Ectodermal cell (in vitro differentiated cells): ENCODE measurements around the gene GBF1.
"Not testable (repeated sequence)": the region's sequence is repeated elsewhere in the genome, so short reads cannot be mapped to it uniquely, and the experiment has no call there.

Experiments
- H3K27ac ChIP-seq: 2 replicates; pipeline ENCODE4 v1.7.0; 2013; ENCODE audit warnings: mild to moderate bottlenecking, low read depth, low read length; ENCODE audit not compliant: insufficient read depth, poor library complexity, severe bottlenecking
- H3K27me3 ChIP-seq: 2 replicates; pipeline ENCODE4 v1.7.0; 2013; ENCODE audit warnings: mild to moderate bottlenecking, low read length; ENCODE audit not compliant: insufficient read depth, control insufficient read depth, poor library complexity, severe bottlenecking
- H3K36me3 ChIP-seq: one replicate; pipeline ENCODE4 v1.7.0; 2013; ENCODE audit warnings: low read length; ENCODE audit not compliant: control insufficient read depth, insufficient read depth
- H3K4me1 ChIP-seq: one replicate; pipeline ENCODE4 v1.7.0; 2013; ENCODE audit warnings: low read length; ENCODE audit not compliant: control insufficient read depth, insufficient read depth
- H3K4me3 ChIP-seq: 2 replicates; pipeline ENCODE4 v1.7.0; 2013; ENCODE audit warnings: low read depth, low read length, control low read depth; ENCODE audit not compliant: insufficient read depth
- H3K9me3 ChIP-seq: 2 replicates; pipeline ENCODE4 v1.7.0; 2013; ENCODE audit warnings: mild to moderate bottlenecking, low read length, moderate library complexity; ENCODE audit not compliant: control insufficient read depth
- WGBS, 2 experiments: methylation state at CpG; one replicate each; pipeline ENCODE4 v1.1.7; 2013; ENCODE audit warnings: missing lambda C conversion rate in 2 of 2; 5-methylcytosine and 5-hydroxymethylcytosine counted together

GBF1 gene

GRCh38 chr10:102242118-102242485, 3.2 kb upstream of the GBF1 start:
- Histone ChIP-seq H3K36me3 (no peaks in the 10 kb centered on the region), H3K4me1 (peaks cover 21% of the 10 kb centered on the region), H3K27ac (no peak overlapping the region), H3K27me3 (peaks cover 69% of the 10 kb centered on the region), H3K4me3 (no peak overlapping the region), H3K9me3 (no peaks in the 10 kb centered on the region)
- 40 to 42% methylated on average over 7 of the region's 7 CpGs for WGBS, 2 experiments

- H3K27me3 ChIP-seq = peaks cover 57% of the 10 kb centered on the region
- H3K4me1 ChIP-seq = peaks cover 21% of the 10 kb centered on the region
- H3K27ac ChIP-seq = no peak overlapping the region
- no peaks in the 10 kb centered on the region for H3K9me3 ChIP-seq
- 81 to 98% methylated on average over 2 of the region's 2 CpGs for WGBS, 2 experiments
- H3K36me3 ChIP-seq = no peaks in the 10 kb centered on the region
- H3K4me3 ChIP-seq = no peak overlapping the region
These were observed 2.0 kb upstream of the GBF1 start for GRCh38 chr10:102243309-102243708.

- H3K27me3 ChIP-seq = peaks cover 31% of the 10 kb centered on the region
- H3K4me3 ChIP-seq = peak overlapping the region; percentile 92
- H3K4me1 ChIP-seq = peaks cover 16% of the 10 kb centered on the region
- H3K9me3 ChIP-seq = no peaks in the 10 kb centered on the region
- H3K36me3 ChIP-seq = no peaks in the 10 kb centered on the region
- WGBS, 2 experiments = 4 to 14% methylated on average over 4 of the region's 4 CpGs
- H3K27ac ChIP-seq = peak overlapping the region; percentile 88
These were observed 560 bp downstream of the GBF1 start for GRCh38 chr10:102245932-102246251.

- Histone ChIP-seq H3K9me3 (no peaks in the 10 kb centered on the region), H3K4me3 (peak overlapping the region; percentile 92), H3K4me1 (peaks cover 16% of the 10 kb centered on the region), H3K36me3 (no peaks in the 10 kb centered on the region), H3K27me3 (peaks cover 27% of the 10 kb centered on the region), H3K27ac (no peak overlapping the region)
- WGBS, 2 experiments = 63 to 82% methylated on average over 3 of the region's 3 CpGs
These were observed 929 bp downstream of the GBF1 start for GRCh38 chr10:102246261-102246660.

- H3K4me3 ChIP-seq = no peak overlapping the region
- H3K27ac ChIP-seq = no peak overlapping the region
These were observed 2.4 kb downstream of the GBF1 start for GRCh38 chr10:102247734-102248133.

GRCh38 chr10:102252508-102252907, 7.2 kb downstream of the GBF1 start:
- not testable (repeated sequence) for H3K4me3 ChIP-seq, H3K27ac ChIP-seq, H3K9me3 ChIP-seq, H3K27me3 ChIP-seq, H3K4me1 ChIP-seq, H3K36me3 ChIP-seq
- 93% methylated on average over 3 of the region's 3 CpGs for WGBS, 2 experiments

More at GRCh38 chr10:102247734-102248133, 2.4 kb downstream of the GBF1 start:
- H3K27me3 ChIP-seq = peaks cover 12% of the 10 kb centered on the region
- no peaks in the 10 kb centered on the region for H3K36me3 ChIP-seq
- H3K4me1 ChIP-seq = peaks cover 13% of the 10 kb centered on the region
- no peaks in the 10 kb centered on the region for H3K9me3 ChIP-seq

GRCh38 chr10:102254426-102254825, 9.1 kb downstream of the GBF1 start:
- H3K9me3 ChIP-seq = no peaks in the 10 kb centered on the region
- 88 to 92% methylated on average over 1 of the region's 1 CpG for WGBS, 2 experiments
- no peak overlapping the region for H3K27ac ChIP-seq
- H3K27me3 ChIP-seq = no peaks in the 10 kb centered on the region
- H3K4me1 ChIP-seq = no peaks in the 10 kb centered on the region
- peaks cover 3% of the 10 kb centered on the region for H3K36me3 ChIP-seq
- no peak overlapping the region for H3K4me3 ChIP-seq

GRCh38 chr10:102255404-102255803, 10.1 kb downstream of the GBF1 start:
- Histone ChIP-seq H3K4me1 (no peaks in the 10 kb centered on the region), H3K36me3 (peaks cover 3% of the 10 kb centered on the region), H3K27ac (no peak overlapping the region), H3K27me3 (no peaks in the 10 kb centered on the region), H3K4me3 (no peak overlapping the region), H3K9me3 (no peaks in the 10 kb centered on the region)
- WGBS, 2 experiments = 100% methylated on average over 2 of the region's 2 CpGs

- Histone ChIP-seq H3K27ac (no peak overlapping the region), H3K4me1 (no peaks in the 10 kb centered on the region), H3K9me3 (no peaks in the 10 kb centered on the region), H3K27me3 (no peaks in the 10 kb centered on the region), H3K36me3 (peaks cover 11% of the 10 kb centered on the region), H3K4me3 (no peak overlapping the region)
These were observed 15.9 kb downstream of the GBF1 start for GRCh38 chr10:102261196-102261595.

- Histone ChIP-seq H3K27me3 (no peaks in the 10 kb centered on the region), H3K9me3 (no peaks in the 10 kb centered on the region), H3K36me3 (peaks cover 11% of the 10 kb centered on the region), H3K4me1 (no peaks in the 10 kb centered on the region), H3K27ac (no peak overlapping the region), H3K4me3 (no peak overlapping the region)
- 85 to 88% methylated on average over 6 of the region's 6 CpGs for WGBS, 2 experiments
These were observed 16.5 kb downstream of the GBF1 start for GRCh38 chr10:102261842-102262241.

GRCh38 chr10:102262744-102263370, 17.5 kb downstream of the GBF1 start:
- no peak overlapping the region for H3K27ac ChIP-seq
- no peak overlapping the region for H3K4me3 ChIP-seq
- peaks cover 11% of the 10 kb centered on the region for H3K36me3 ChIP-seq
- no peaks in the 10 kb centered on the region for H3K9me3 ChIP-seq
- no peaks in the 10 kb centered on the region for H3K4me1 ChIP-seq
- WGBS, 2 experiments = 93 to 96% methylated on average over 4 of the region's 4 CpGs
- H3K27me3 ChIP-seq = no peaks in the 10 kb centered on the region
